ENCODE data around the gene SPRR2D.
A peak's percentile ranks its signal among the peaks of the same experiment; 100 is the strongest.

SPRR2D gene

GRCh38 chr1:153001382-153001781 is 39.5 kb downstream of the SPRR2D start, which contains the start of gene SPRR3:
Gene SPRR3, plus strand, starts transcription at chr1:153001749. Its CDS starts 1,272 bp downstream, at chr1:153003021.
- peak; percentile 18 for DNase-seq

DNA sequence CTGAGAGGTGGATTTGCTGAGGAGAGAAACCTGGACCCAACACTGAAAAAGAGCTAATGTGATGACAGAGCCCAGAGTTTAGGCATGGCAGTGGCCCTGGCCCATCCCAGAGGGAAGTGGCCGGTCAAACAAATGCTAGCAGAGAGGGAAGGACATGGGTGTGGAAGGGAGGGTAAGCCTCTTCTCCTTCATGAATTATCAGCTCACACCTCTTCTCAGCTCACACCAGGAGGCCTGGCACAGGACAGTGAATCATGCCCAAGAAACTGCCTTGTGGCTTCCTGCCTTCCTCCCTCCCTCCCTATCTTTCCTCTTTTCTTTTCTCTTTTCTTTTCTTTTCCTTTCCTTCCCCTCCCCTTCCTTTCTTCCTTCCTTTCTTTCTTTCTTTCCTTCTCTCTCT is 40.6 kb downstream of the SPRR2D start:
- DNase-seq: no peak

DNA sequence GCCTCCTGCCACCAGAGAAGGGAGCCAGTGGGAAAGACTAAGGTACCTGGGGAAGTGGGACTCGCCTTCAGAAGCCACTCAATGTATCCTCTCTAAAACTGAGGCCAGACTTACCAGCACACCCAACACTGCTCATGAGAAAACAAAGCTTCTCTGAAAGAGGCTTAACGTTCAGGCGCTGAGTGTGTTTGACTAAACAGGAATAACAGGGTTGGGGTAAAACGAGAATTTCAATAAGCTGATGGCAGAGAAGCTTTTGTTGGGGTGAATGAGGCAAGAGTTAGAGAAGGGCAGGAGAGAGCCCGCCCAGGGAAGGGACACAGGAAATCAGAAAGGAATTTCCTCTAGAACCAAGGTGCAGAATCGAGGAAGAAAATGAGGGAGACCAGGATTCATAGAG is 41.1 kb downstream of the SPRR2D start:
- DNase-seq: no peak

- no peak for DNase-seq
Measured at GRCh38 chr1:152998476-152998875, 42.4 kb downstream of the SPRR2D start.

DNA sequence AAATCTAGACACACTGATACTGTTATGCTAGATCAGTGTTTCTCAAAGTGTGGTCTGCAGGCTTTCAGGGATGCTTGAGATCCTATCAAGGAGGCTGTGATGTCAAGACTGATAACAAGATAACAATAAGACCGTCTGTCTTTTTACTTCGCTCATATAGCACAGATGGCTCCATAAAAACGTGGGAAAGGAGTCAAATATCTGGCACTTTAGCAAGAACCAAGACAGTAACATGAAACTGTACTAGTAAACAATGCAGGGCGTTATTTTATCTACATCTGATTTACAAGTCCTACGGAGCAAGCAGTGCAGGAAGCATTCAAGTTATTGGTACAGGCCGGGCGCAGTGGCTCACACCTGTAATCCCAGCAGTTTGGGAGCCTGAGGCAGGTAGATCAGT is 43.0 kb downstream of the SPRR2D start:
- DNase-seq: no peak

- no peak for DNase-seq
Measured at GRCh38 chr1:152996633-152997400, 44.1 kb downstream of the SPRR2D start.

- no peak for DNase-seq
Measured at GRCh38 chr1:152995842-152996241, 45.1 kb downstream of the SPRR2D start.

DNA sequence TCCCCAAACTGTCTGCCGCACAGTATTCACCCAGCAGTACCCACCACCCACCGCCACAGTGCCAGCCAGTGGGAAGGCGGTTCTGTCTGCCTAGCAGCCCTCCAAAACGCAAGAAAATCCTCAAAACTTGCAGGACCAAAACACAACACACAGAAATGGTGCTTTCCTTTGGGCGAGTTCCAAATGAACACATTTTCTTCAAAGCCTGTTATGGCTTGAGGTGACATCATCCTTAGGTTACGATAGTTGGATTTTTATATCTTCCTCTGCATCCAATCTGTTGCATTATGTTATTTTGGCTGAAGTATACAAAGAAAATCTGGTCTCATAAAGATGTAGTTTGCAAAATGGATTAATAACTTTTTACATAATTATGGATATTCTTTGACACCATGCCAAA is 47.7 kb downstream of the SPRR2D start:
- no peak for DNase-seq

Measured in MV-4-11 (cell line).